HepG2 (cell line): ENCODE data around the gene HOXB4. TPM values are rescaled to one million over a fixed set of nuclear protein-coding genes. Genes with fewer than 3 reads are reported as not detected.

Source experiments
- ATAC-seq: fragments of 200-7000 bp; cut with Tn5 transposase; 3 replicates; pipeline ENCODE4 v1.9.1; 2020; ENCODE audit warnings: mild to moderate bottlenecking, moderate library complexity
- BruUV-seq: library from RNA; stranded (reverse); fragments of 400-500 nt; replicated peaks from 2 replicates; lab custom pipeline; 2021; lab: Mats Ljungman, UMichigan
- CTCF ChIA-PET: fragments of 300-600 bp; formaldehyde crosslinking; extraction: SDS; loops from one replicate; lab custom pipeline; 2021; ENCODE audit warnings: low total read pairs, inconsistent platforms, low intra/inter-chr PET ratio; lab: Yijun Ruan, JAX
- POLR2A ChIA-PET: fragments of 350-600 bp; sonication (Branson Sonifier 250); formaldehyde crosslinking; loops from one replicate; lab custom pipeline; 2020; ENCODE audit warnings: antibody characterized with exemption, inconsistent platforms; lab: Yijun Ruan, JAX
- DNase-seq: peaks from one replicate; pipeline ENCODE4 v3.0.0-alpha.2; 2015; ENCODE audit warnings: low spot score
- FAIRE-seq: peaks from 3 replicates; lab custom pipeline; 2011; peaks lifted over from hg19 to GRCh38; lab: Jason Lieb, UNC
- H2AFZ ChIP-seq: one replicate; pipeline ENCODE4 v1.6.1; 2011; ENCODE audit warnings: low read length, inconsistent platforms
- H3K27ac ChIP-seq: fragments of 300-600 bp; 3 replicates; pipeline ENCODE4 v1.8.0; 2011; ENCODE audit warnings: mixed run types, mild to moderate bottlenecking, mixed read lengths, low read length, inconsistent platforms; ENCODE audit not compliant: insufficient read depth; ENCODE audit errors: extremely low read length
- H3K27me3 ChIP-seq, 2 experiments: fragments of 200-600 bp in 1 of 2; 2 replicates in 1 of 2; 3 replicates in 1 of 2; pipeline versions ENCODE4 v1.6.0 to v1.8.0; 2011; ENCODE audit warnings: low read length in 2 of 2, mild to moderate bottlenecking in 2 of 2, moderate library complexity in 2 of 2, inconsistent platforms in 1 of 2; ENCODE audit not compliant: insufficient read depth in 2 of 2, control insufficient read depth in 1 of 2
- H3K36me3 ChIP-seq, 2 experiments: fragments of 200-600 bp in 1 of 2; replicated peaks in 1 of 2; 2 replicates in 1 of 2; 3 replicates in 1 of 2; pipeline versions ENCODE4 v1.5.1 to v1.8.0; 2011; ENCODE audit warnings: low read length in 2 of 2, inconsistent platforms in 1 of 2; ENCODE audit not compliant: insufficient read depth in 2 of 2, control insufficient read depth in 1 of 2
- H3K4me1 ChIP-seq: 2 replicates; pipeline ENCODE4 v1.5.1; 2012; ENCODE audit warnings: low read length, inconsistent platforms; ENCODE audit not compliant: insufficient read depth
- H3K4me2 ChIP-seq: 2 replicates; pipeline ENCODE4 v1.6.0; 2011; ENCODE audit warnings: low read depth, low read length, inconsistent platforms
- H3K4me3 ChIP-seq, 3 experiments: fragments of 200-600 bp in 1 of 3; sonication (generic), shearing (Covaris generic) in 1 of 3; replicated peaks in 1 of 3; 2 replicates each; pipeline ENCODE4 v1.5.1; 2011 to 2016; ENCODE audit warnings: low read length in 3 of 3, inconsistent platforms in 2 of 3, low read depth in 2 of 3, mild to moderate bottlenecking in 2 of 3, control low read depth in 1 of 3, mixed read lengths in 1 of 3; ENCODE audit not compliant: insufficient read depth in 1 of 3
- H3K79me2 ChIP-seq: one replicate; pipeline ENCODE4 v1.6.1; 2011; ENCODE audit warnings: low read length, inconsistent platforms; ENCODE audit not compliant: insufficient read depth
- H3K9ac ChIP-seq: 2 replicates; pipeline ENCODE4 v1.6.0; 2011; ENCODE audit warnings: mild to moderate bottlenecking, low read depth, low read length, inconsistent platforms; ENCODE audit not compliant: insufficient read depth
- H3K9me3 ChIP-seq: 2 replicates; pipeline ENCODE4 v1.5.1; 2012; ENCODE audit warnings: mild to moderate bottlenecking, low read length
- H4K20me1 ChIP-seq: 2 replicates; pipeline ENCODE4 v1.6.0; 2011; ENCODE audit warnings: inconsistent platforms, mild to moderate bottlenecking, low read length, moderate library complexity; ENCODE audit not compliant: insufficient read depth
- PCBP1 ChIP-seq: fragments of 200-400 bp; formaldehyde crosslinking; IDR thresholded peaks from 2 replicates; pipeline ENCODE4 v1.6.1; 2017; ENCODE audit warnings: mild to moderate bottlenecking, low read depth, low read length, borderline replicate concordance
- PRDM10 ChIP-seq: sonication (generic); formaldehyde crosslinking; IDR thresholded peaks from 2 replicates; pipeline ENCODE4 v1.4.0; 2020; ENCODE audit warnings: low read depth, missing genetic modification reagents
- ZBTB7A ChIP-seq: sonication (generic); formaldehyde crosslinking; IDR thresholded peaks from 2 replicates; pipeline ENCODE4 v1.8.0; 2022; ENCODE audit warnings: mild to moderate bottlenecking, missing genetic modification reagents
- ZNF460 ChIP-seq: sonication (generic); formaldehyde crosslinking; IDR thresholded peaks from 2 replicates; pipeline ENCODE4 v1.5.1; 2020; ENCODE audit warnings: missing genetic modification reagents, mild to moderate bottlenecking, borderline replicate concordance
- ZSCAN21 ChIP-seq: sonication (generic); formaldehyde crosslinking; IDR thresholded peaks from 2 replicates; pipeline ENCODE4 v1.8.0; 2022; ENCODE audit warnings: mild to moderate bottlenecking, missing genetic modification reagents, moderate library complexity, borderline replicate concordance
- WGBS: methylation state at CpG from one replicate; pipeline ENCODE4 v1.1.6; 2017; ENCODE audit warnings: low lambda C conversion rate; 5-methylcytosine and 5-hydroxymethylcytosine counted together
- in situ Hi-C: cut with HindIII; loops from 2 replicates; pipeline ENCODE4 v1.10.0; 2017; ENCODE audit warnings: low pct_unique_long_range_greater_than_20kb; ENCODE audit not compliant: extremely low pct_ligation_motif_present
- intact Hi-C: fragments of 100-400 bp; cut with micrococcal nuclease; formaldehyde crosslinking; loops from one replicate; pipeline ENCODE4 v1.10.0; 2022; ENCODE audit not compliant: unreplicated experiment
- polyA plus RNA-seq, 8 experiments: library from polyadenylated mRNA; depleted of rRNA in 3 of 8; stranded (reverse) in 7 of 8; unstranded in 1 of 8; fragments of >200 nt; fragmentation: Illumina TruSeq in 4 of 8; extraction: Trizol in 4 of 8; gene quantifications; 2 replicates each; pipeline versions ENCODE4 v1.2.1 to v1.2.3, GENCODE V29; 2011 to 2016; ENCODE audit warnings: low read depth in 4 of 8, missing spikeins in 1 of 8, mixed read lengths in 1 of 8; ENCODE audit not compliant: insufficient read depth in 1 of 8
- total RNA-seq, 5 experiments: library from RNA; depleted of rRNA; stranded (reverse); fragments of >200 nt; fragmentation: Illumina TruSeq; extraction: Trizol; gene quantifications; 2 replicates each; pipeline ENCODE4 v1.2.3, GENCODE V29; 2016; ENCODE audit warnings: low read depth in 1 of 5
- TF ChIP-seq, protein P1 (sequence below): sonication (generic); formaldehyde crosslinking; IDR thresholded peaks from 2 replicates; pipeline ENCODE4 v1.8.0; 2022; ENCODE audit warnings: mild to moderate bottlenecking, missing genetic modification reagents

The HOXB4 gene
- total and polyA plus RNA-seq, 2 of the 13 experiments (the other 11 are each of a cell fraction or from before 2014, with no cell fraction given): not detected

GRCh38 chr17:48577946-48578615 lies at the start of gene HOXB4 (continued):
- TF ChIP-seq PRDM10 (CRISPR knock-in tag): no peak
- TF ChIP-seq ZSCAN21: no peak
- TF ChIP-seq, all 625 proteins: peak for 0

- WGBS: 3% methylated on average over 5 of the region's 5 CpGs
- H4K20me1 ChIP-seq: no peaks in the 10 kb centered on the region
- intact Hi-C loops: no loop called here
- TF ChIP-seq ZNF460 (CRISPR knock-in tag) (no peak), ZBTB7A (CRISPR knock-in tag) (no peak), PCBP1 (no peak)
- TF ChIP-seq, protein P1, sequence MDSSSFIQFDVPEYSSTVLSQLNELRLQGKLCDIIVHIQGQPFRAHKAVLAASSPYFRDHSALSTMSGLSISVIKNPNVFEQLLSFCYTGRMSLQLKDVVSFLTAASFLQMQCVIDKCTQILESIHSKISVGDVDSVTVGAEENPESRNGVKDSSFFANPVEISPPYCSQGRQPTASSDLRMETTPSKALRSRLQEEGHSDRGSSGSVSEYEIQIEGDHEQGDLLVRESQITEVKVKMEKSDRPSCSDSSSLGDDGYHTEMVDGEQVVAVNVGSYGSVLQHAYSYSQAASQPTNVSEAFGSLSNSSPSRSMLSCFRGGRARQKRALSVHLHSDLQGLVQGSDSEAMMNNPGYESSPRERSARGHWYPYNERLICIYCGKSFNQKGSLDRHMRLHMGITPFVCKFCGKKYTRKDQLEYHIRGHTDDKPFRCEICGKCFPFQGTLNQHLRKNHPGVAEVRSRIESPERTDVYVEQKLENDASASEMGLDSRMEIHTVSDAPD (CRISPR knock-in tag): no peak
- no peak for DNase-seq
- no peak overlapping the region for H3K27ac ChIP-seq
- FAIRE-seq: no peak
- H3K36me3 ChIP-seq: no peaks in the 10 kb centered on the region
- no TSS peak for BruUV-seq
- H2AFZ ChIP-seq: no peak overlapping the region
- no peak overlapping the region for H3K9ac ChIP-seq
- no peak overlapping the region for H3K4me3 ChIP-seq
- H3K79me2 ChIP-seq: no peaks in the 10 kb centered on the region
- H3K4me1 ChIP-seq: no peaks in the 10 kb centered on the region
- ATAC-seq: no peak
- H3K9me3 ChIP-seq: no peaks in the 10 kb centered on the region
- in situ Hi-C loops: no loop called here
- CTCF ChIA-PET: no interaction called here
- H3K4me2 ChIP-seq: no peak overlapping the region
- H3K27me3 ChIP-seq: peaks cover 38 to 97% of the 10 kb centered on the region in 2 experiments
- POLR2A ChIA-PET: no interaction called here
Measured at GRCh38 chr17:48627118-48627597, 49.0 kb upstream of the HOXB4 start.
